HepG2 (cell line): ENCODE results near the gene PPP1R9A. TPM values are rescaled to one million over a fixed set of nuclear protein-coding genes. Genes with fewer than 3 reads are reported as not detected.

Source experiments
- CBX2 ChIP-seq, 2 experiments: fragments of 200-600 bp in 1 of 2; sonication (generic); formaldehyde crosslinking in 1 of 2; IDR thresholded peaks; 2 replicates each; pipeline versions ENCODE4 v1.7.0 to v1.8.1; 2018 to 2022; ENCODE audit warnings: low read depth in 2 of 2, low read length in 1 of 2, mild to moderate bottlenecking in 1 of 2, missing genetic modification reagents in 1 of 2
- EP300 ChIP-seq, 3 experiments: sonication (generic) in 1 of 3; formaldehyde crosslinking in 1 of 3; IDR thresholded peaks; 2 replicates each; pipeline versions ENCODE4 v1.5.1 to v1.6.1; 2011 to 2020; ENCODE audit warnings: low read depth in 2 of 3, low read length in 2 of 3, borderline replicate concordance in 1 of 3, improper control_type of control experiment in 1 of 3, mild to moderate bottlenecking in 1 of 3, missing genetic modification reagents in 1 of 3, moderate library complexity in 1 of 3
- FOSL2 ChIP-seq: sonication (generic); formaldehyde crosslinking; IDR thresholded peaks from 2 replicates; pipeline ENCODE4 v1.4.0; 2020; ENCODE audit warnings: missing genetic modification reagents
- JUND ChIP-seq: sonication (generic); formaldehyde crosslinking; IDR thresholded peaks from 2 replicates; pipeline ENCODE4 v1.8.0; 2022; ENCODE audit warnings: mild to moderate bottlenecking, missing genetic modification reagents
- MZF1 ChIP-seq: sonication (generic); formaldehyde crosslinking; IDR thresholded peaks from 2 replicates; pipeline ENCODE4 v1.8.1; 2023; ENCODE audit warnings: mild to moderate bottlenecking, missing genetic modification reagents, borderline replicate concordance
- SYNCRIP ChIP-seq: fragments of 200-400 bp; formaldehyde crosslinking; IDR thresholded peaks from 2 replicates; pipeline ENCODE4 v1.6.1; 2018; ENCODE audit warnings: mild to moderate bottlenecking, low read depth, low read length; ENCODE audit not compliant: insufficient read depth
- ZNF232 ChIP-seq: sonication (generic); formaldehyde crosslinking; IDR thresholded peaks from 2 replicates; pipeline ENCODE4 v1.4.0; 2020; ENCODE audit warnings: missing genetic modification reagents, borderline replicate concordance
- ZNF282 ChIP-seq: fragments of 450-650 bp; IDR thresholded peaks from 2 replicates; pipeline ENCODE4 v1.6.1; 2018; ENCODE audit not compliant: partially characterized antibody
- ZNF326 ChIP-seq: sonication (generic); formaldehyde crosslinking; IDR thresholded peaks from 2 replicates; pipeline ENCODE4 v1.4.0; 2020; ENCODE audit warnings: missing genetic modification reagents, borderline replicate concordance
- polyA plus RNA-seq, 8 experiments: library from polyadenylated mRNA; depleted of rRNA in 3 of 8; stranded (reverse) in 7 of 8; unstranded in 1 of 8; fragments of >200 nt; fragmentation: Illumina TruSeq in 4 of 8; extraction: Trizol in 4 of 8; gene quantifications; 2 replicates each; pipeline versions ENCODE4 v1.2.1 to v1.2.3, GENCODE V29; 2011 to 2016; ENCODE audit warnings: low read depth in 4 of 8, missing spikeins in 1 of 8, mixed read lengths in 1 of 8; ENCODE audit not compliant: insufficient read depth in 1 of 8
- total RNA-seq, 5 experiments: library from RNA; depleted of rRNA; stranded (reverse); fragments of >200 nt; fragmentation: Illumina TruSeq; extraction: Trizol; gene quantifications; 2 replicates each; pipeline ENCODE4 v1.2.3, GENCODE V29; 2016; ENCODE audit warnings: low read depth in 1 of 5
- TF ChIP-seq, protein P1 (sequence below): sonication (generic); formaldehyde crosslinking; IDR thresholded peaks from 2 replicates; pipeline ENCODE4 v1.8.0; 2022; ENCODE audit warnings: mild to moderate bottlenecking, missing genetic modification reagents
- TF ChIP-seq, protein P2 (sequence below): sonication (generic); formaldehyde crosslinking; IDR thresholded peaks from 2 replicates; pipeline ENCODE4 v1.4.0; 2020; ENCODE audit warnings: missing genetic modification reagents
- TF ChIP-seq, protein P3 (sequence below): sonication (generic); formaldehyde crosslinking; IDR thresholded peaks from 2 replicates; pipeline ENCODE4 v1.5.1; 2020; ENCODE audit warnings: mild to moderate bottlenecking, missing genetic modification reagents, moderate library complexity
- TF ChIP-seq, protein P4 (sequence below): sonication (generic); formaldehyde crosslinking; IDR thresholded peaks from 2 replicates; pipeline ENCODE4 v1.4.0; 2020; ENCODE audit warnings: missing genetic modification reagents
- TF ChIP-seq, protein P5 (sequence below): IDR thresholded peaks from 2 replicates; pipeline ENCODE4 v1.4.0; 2020; ENCODE audit warnings: mild to moderate bottlenecking, missing genetic modification reagents

Gene PPP1R9A
- total and polyA plus RNA-seq, 2 of the 13 experiments (the other 11 are each of a cell fraction or from before 2014, with no cell fraction given), result 11.4 to 31.9 TPM

DNA sequence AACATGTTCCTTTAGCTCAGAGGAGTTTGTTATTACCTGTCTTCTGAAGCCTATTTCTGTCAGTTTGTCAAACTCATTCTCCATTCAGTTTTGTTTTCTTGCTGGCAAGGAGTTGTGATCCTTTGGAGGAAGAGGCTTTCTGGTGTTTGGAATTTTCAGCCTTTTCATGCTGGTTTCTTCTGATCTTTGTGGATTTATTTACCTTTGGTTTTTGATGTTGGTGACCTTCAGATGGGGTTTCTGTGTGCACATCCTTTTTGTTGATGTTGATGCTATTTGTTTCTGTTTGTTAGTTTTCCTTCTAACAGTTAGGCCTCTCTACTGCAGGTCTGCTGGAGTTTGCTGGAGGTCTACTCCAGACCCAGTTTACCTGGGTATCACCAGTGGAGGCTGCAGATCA lies 118.6 kb downstream of the PPP1R9A start (continued):
- TF ChIP-seq, protein P1, sequence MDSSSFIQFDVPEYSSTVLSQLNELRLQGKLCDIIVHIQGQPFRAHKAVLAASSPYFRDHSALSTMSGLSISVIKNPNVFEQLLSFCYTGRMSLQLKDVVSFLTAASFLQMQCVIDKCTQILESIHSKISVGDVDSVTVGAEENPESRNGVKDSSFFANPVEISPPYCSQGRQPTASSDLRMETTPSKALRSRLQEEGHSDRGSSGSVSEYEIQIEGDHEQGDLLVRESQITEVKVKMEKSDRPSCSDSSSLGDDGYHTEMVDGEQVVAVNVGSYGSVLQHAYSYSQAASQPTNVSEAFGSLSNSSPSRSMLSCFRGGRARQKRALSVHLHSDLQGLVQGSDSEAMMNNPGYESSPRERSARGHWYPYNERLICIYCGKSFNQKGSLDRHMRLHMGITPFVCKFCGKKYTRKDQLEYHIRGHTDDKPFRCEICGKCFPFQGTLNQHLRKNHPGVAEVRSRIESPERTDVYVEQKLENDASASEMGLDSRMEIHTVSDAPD (CRISPR knock-in tag), result no peak
- TF ChIP-seq, protein P2, sequence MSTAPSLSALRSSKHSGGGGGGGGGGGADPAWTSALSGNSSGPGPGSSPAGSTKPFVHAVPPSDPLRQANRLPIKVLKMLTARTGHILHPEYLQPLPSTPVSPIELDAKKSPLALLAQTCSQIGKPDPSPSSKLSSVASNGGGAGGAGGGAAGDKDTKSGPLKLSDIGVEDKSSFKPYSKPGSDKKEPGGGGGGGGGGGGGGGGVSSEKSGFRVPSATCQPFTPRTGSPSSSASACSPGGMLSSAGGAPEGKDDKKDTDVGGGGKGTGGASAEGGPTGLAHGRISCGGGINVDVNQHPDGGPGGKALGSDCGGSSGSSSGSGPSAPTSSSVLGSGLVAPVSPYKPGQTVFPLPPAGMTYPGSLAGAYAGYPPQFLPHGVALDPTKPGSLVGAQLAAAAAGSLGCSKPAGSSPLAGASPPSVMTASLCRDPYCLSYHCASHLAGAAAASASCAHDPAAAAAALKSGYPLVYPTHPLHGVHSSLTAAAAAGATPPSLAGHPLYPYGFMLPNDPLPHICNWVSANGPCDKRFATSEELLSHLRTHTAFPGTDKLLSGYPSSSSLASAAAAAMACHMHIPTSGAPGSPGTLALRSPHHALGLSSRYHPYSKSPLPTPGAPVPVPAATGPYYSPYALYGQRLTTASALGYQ (CRISPR knock-in tag), result peak; percentile 55; the same call in 1 of the 2 replicates
- no peak for TF ChIP-seq ZNF232 (CRISPR knock-in tag)
- TF ChIP-seq, protein P3, sequence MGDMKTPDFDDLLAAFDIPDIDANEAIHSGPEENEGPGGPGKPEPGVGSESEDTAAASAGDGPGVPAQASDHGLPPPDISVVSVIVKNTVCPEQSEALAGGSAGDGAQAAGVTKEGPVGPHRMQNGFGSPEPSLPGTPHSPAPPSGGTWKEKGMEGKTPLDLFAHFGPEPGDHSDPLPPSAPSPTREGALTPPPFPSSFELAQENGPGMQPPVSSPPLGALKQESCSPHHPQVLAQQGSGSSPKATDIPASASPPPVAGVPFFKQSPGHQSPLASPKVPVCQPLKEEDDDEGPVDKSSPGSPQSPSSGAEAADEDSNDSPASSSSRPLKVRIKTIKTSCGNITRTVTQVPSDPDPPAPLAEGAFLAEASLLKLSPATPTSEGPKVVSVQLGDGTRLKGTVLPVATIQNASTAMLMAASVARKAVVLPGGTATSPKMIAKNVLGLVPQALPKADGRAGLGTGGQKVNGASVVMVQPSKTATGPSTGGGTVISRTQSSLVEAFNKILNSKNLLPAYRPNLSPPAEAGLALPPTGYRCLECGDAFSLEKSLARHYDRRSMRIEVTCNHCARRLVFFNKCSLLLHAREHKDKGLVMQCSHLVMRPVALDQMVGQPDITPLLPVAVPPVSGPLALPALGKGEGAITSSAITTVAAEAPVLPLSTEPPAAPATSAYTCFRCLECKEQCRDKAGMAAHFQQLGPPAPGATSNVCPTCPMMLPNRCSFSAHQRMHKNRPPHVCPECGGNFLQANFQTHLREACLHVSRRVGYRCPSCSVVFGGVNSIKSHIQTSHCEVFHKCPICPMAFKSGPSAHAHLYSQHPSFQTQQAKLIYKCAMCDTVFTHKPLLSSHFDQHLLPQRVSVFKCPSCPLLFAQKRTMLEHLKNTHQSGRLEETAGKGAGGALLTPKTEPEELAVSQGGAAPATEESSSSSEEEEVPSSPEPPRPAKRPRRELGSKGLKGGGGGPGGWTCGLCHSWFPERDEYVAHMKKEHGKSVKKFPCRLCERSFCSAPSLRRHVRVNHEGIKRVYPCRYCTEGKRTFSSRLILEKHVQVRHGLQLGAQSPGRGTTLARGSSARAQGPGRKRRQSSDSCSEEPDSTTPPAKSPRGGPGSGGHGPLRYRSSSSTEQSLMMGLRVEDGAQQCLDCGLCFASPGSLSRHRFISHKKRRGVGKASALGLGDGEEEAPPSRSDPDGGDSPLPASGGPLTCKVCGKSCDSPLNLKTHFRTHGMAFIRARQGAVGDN (CRISPR knock-in tag), result no peak
- TF ChIP-seq, protein P4, sequence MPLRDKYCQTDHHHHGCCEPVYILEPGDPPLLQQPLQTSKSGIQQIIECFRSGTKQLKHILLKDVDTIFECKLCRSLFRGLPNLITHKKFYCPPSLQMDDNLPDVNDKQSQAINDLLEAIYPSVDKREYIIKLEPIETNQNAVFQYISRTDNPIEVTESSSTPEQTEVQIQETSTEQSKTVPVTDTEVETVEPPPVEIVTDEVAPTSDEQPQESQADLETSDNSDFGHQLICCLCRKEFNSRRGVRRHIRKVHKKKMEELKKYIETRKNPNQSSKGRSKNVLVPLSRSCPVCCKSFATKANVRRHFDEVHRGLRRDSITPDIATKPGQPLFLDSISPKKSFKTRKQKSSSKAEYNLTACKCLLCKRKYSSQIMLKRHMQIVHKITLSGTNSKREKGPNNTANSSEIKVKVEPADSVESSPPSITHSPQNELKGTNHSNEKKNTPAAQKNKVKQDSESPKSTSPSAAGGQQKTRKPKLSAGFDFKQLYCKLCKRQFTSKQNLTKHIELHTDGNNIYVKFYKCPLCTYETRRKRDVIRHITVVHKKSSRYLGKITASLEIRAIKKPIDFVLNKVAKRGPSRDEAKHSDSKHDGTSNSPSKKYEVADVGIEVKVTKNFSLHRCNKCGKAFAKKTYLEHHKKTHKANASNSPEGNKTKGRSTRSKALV (CRISPR knock-in tag), result no peak
- TF ChIP-seq ZNF326, result no peak
- TF ChIP-seq EP300 (IDR thresholded peaks at IDR 0.05; ENCODE audit: low read depth in 2 of 2, low read length in 2 of 2), result 0 out of 4 replicates have a peak, but pooled peaks of 1 of the 2 experiments have one; percentile 60
- no peak; the same call in 1 of the 2 replicates for TF ChIP-seq EP300 (CRISPR knock-in tag; IDR thresholded peaks at IDR 0.05; ENCODE audit: borderline replicate concordance)
- no peak for TF ChIP-seq MZF1 (CRISPR knock-in tag)
- no peak for TF ChIP-seq CBX2 (IDR thresholded peaks at IDR 0.05; ENCODE audit: low read depth, low read length)
- TF ChIP-seq CBX2 (CRISPR knock-in tag; IDR thresholded peaks at IDR 0.05; ENCODE audit: low read depth), result no peak
- no peak for TF ChIP-seq SYNCRIP
- TF ChIP-seq ZNF282, result no peak
- TF ChIP-seq, protein P5, sequence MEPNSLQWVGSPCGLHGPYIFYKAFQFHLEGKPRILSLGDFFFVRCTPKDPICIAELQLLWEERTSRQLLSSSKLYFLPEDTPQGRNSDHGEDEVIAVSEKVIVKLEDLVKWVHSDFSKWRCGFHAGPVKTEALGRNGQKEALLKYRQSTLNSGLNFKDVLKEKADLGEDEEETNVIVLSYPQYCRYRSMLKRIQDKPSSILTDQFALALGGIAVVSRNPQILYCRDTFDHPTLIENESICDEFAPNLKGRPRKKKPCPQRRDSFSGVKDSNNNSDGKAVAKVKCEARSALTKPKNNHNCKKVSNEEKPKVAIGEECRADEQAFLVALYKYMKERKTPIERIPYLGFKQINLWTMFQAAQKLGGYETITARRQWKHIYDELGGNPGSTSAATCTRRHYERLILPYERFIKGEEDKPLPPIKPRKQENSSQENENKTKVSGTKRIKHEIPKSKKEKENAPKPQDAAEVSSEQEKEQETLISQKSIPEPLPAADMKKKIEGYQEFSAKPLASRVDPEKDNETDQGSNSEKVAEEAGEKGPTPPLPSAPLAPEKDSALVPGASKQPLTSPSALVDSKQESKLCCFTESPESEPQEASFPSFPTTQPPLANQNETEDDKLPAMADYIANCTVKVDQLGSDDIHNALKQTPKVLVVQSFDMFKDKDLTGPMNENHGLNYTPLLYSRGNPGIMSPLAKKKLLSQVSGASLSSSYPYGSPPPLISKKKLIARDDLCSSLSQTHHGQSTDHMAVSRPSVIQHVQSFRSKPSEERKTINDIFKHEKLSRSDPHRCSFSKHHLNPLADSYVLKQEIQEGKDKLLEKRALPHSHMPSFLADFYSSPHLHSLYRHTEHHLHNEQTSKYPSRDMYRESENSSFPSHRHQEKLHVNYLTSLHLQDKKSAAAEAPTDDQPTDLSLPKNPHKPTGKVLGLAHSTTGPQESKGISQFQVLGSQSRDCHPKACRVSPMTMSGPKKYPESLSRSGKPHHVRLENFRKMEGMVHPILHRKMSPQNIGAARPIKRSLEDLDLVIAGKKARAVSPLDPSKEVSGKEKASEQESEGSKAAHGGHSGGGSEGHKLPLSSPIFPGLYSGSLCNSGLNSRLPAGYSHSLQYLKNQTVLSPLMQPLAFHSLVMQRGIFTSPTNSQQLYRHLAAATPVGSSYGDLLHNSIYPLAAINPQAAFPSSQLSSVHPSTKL, result peak; percentile 74
- TF ChIP-seq FOSL2 (CRISPR knock-in tag), result peak; percentile 17; the same call in 1 of the 2 replicates
- no peak for TF ChIP-seq JUND (CRISPR knock-in tag)
